Spleen (tissue), 11 donors: ENCODE results near the gene NRG3. TPM values are rescaled to one million over a fixed set of nuclear protein-coding genes. Genes with fewer than 3 reads are reported as not detected.

ENCODE experiments used
- DNase-seq: peaks from one replicate; pipeline ENCODE4 v3.0.0-alpha.2; 2020
- H3K27ac ChIP-seq, 8 donors: fragments of 200-600 bp; sonication (generic) in 7 of 8; 1 replicate in 4 of 8; 2 replicates in 4 of 8; pipeline versions ENCODE4 v1.5.0 to v1.8.0; 2016 to 2021; ENCODE audit warnings: inconsistent platforms in 4 of 8, mild to moderate bottlenecking in 4 of 8, moderate library complexity in 1 of 8
- H3K27me3 ChIP-seq, 7 donors: fragments of 200-600 bp; sonication (generic) in 6 of 7; replicated peaks in 1 of 7; 1 replicate in 4 of 7; 2 replicates in 3 of 7; pipeline versions ENCODE4 v1.5.0 to v1.8.0; 2016 to 2021; ENCODE audit warnings: inconsistent platforms in 3 of 7, mild to moderate bottlenecking in 1 of 7
- H3K36me3 ChIP-seq, 6 donors: fragments of 200-600 bp; sonication (generic) in 5 of 6; 1 replicate in 4 of 6; 2 replicates in 2 of 6; pipeline versions ENCODE4 v1.5.0 to v1.8.0; 2016 to 2021; ENCODE audit warnings: inconsistent platforms in 2 of 6
- H3K4me1 ChIP-seq, 6 donors: fragments of 200-600 bp; sonication (generic) in 5 of 6; 1 replicate in 3 of 6; 2 replicates in 3 of 6; pipeline versions ENCODE4 v1.5.0 to v1.8.0; 2016 to 2021; ENCODE audit warnings: inconsistent platforms in 3 of 6
- H3K4me3 ChIP-seq, 8 donors: fragments of 200-600 bp; sonication (generic) in 7 of 8; 1 replicate in 4 of 8; 2 replicates in 4 of 8; pipeline versions ENCODE4 v1.5.0 to v1.8.0; 2016 to 2021; ENCODE audit warnings: inconsistent platforms in 4 of 8, mild to moderate bottlenecking in 4 of 8, moderate library complexity in 2 of 8
- H3K9me3 ChIP-seq, 8 donors: fragments of 200-600 bp; sonication (generic) in 7 of 8; 1 replicate in 4 of 8; 2 replicates in 4 of 8; pipeline versions ENCODE4 v1.5.0 to v1.8.0; 2016 to 2021; ENCODE audit warnings: inconsistent platforms in 4 of 8
- CTCF ChIP-seq, 11 experiments: fragments of 200-600 bp in 7 of 11; fragments of 450-650 bp in 4 of 11; sonication (generic) in 4 of 11; IDR thresholded peaks in 8 of 11; conservative IDR thresholded peaks in 3 of 11; 1 replicate in 7 of 11; 2 replicates in 4 of 11; pipeline versions ENCODE4 v1.4.0 to v1.8.0; 2016 to 2021; ENCODE audit warnings: antibody characterized with exemption in 11 of 11, inconsistent platforms in 4 of 11, mild to moderate bottlenecking in 1 of 11
- POLR2A ChIP-seq, 3 donors: fragments of 450-650 bp; IDR thresholded peaks; one replicate each; pipeline ENCODE4 v1.5.1; 2017; ENCODE audit warnings: antibody characterized with exemption in 3 of 3, mild to moderate bottlenecking in 1 of 3
- POLR2AphosphoS5 ChIP-seq, 3 donors: sonication (generic); formaldehyde crosslinking; IDR thresholded peaks; one replicate each; pipeline ENCODE4 v1.5.1; 2017; ENCODE audit warnings: antibody characterized with exemption in 3 of 3
- WGBS, 5 donors: extraction: QIAGEN DNeasy Blood & Tissue Kit in 3 of 5; methylation state at CpG; one replicate each; pipeline versions ENCODE4 v1.1.5 to v1.1.7; 2013 to 2018; 5-methylcytosine and 5-hydroxymethylcytosine counted together
- intact Hi-C: fragments of 100-400 bp; cut with DNase I; formaldehyde crosslinking; loops from one replicate; pipeline ENCODE4 v1.15.0; 2023; ENCODE audit warnings: low total_unique reads
- polyA plus RNA-seq, 3 donors: library from polyadenylated mRNA; stranded (reverse); fragments of 200-250 nt; gene quantifications; one replicate each; pipeline ENCODE4 v1.2.1, GENCODE V29; 2013
- total RNA-seq, 7 donors: library from RNA; depleted of rRNA in 3 of 7; stranded (reverse); fragments of >200 nt in 3 of 7; fragmentation: NEBNext Ultra II Directional in 4 of 7; extraction: Animal tissue kit (Norgen Biotek cat#: 25700) in 4 of 7; gene quantifications; one replicate each; pipeline versions ENCODE4 v1.1.0 to v1.2.1, GENCODE V29; 2016 to 2021
- donor health status: healthy with polysubstance abuse.
- donor health status: DM: no; HTN: no; CAD: no; lungs with moderate emphysema.
- donor health status: DM: no; HTN: no; CAD: no.
- donor health status: Bipolar disorder and iron deficiency.
- donor health status: healthy.
- donor health status: DM: no; HTN: no; CAD: no.
- donor health status: DM: yes; HTN: yes; CAD: no.

Gene NRG3
- total and polyA plus RNA-seq, 10 donors: 0.10 to 0.22 (median 0.21) TPM; not detected in 7

DNA sequence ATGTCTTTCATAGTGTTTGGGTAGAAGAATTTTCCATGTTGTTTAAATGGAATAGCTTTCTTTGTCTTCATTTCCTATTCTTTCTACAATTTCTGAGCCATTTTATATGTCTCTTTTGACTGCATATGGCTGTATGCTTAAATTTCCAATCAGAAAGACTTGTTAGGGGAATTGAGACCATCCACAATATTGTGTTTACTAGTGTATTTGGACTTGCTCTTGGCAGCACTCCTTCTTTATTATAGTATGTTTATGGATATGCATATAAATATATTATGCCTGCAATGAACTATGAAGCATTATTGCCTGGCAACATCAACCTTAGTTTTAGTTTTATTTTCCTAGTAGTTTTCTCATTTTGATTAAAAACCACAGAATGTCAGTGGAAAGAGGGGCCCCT, 92.7 kb downstream of the NRG3 start:
- no peaks in the 10 kb centered on the region for H3K4me1 ChIP-seq

DNA sequence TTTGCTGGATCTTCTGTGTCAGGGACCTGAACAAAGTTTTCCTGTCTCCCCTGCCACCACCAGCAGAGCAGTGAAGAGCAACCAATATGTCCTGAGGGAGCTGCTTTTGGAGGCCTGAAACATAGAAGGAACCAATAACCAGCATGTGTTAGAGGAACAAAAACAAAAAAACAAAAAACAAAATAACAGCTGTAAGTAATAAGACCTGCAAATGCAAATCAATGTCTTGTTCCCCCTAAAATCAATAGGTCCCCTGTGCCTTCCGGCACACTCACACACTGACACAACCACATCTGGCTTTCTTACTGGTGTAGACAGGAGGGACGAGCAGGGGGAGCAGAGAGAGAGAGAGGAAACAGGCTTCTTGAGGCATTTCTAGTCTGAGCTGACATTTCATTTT, 94.1 kb downstream of the NRG3 start:
- no peak overlapping the region for H3K27ac ChIP-seq
- DNase-seq: no peak
- peaks cover 0 to 45% (median 37%) of the 10 kb centered on the region in 8 donors for H3K9me3 ChIP-seq
- 62 to 72% (median 68%) methylated on average over 2 of the region's 2 CpGs for WGBS, 5 donors
- H3K27me3 ChIP-seq: no peaks in the 10 kb centered on the region
- TF ChIP-seq POLR2A (IDR thresholded peaks at IDR 0.05): no peak
- no peak for TF ChIP-seq POLR2AphosphoS5 (IDR thresholded peaks at IDR 0.05)
- TF ChIP-seq CTCF (IDR thresholded peaks at IDR 0.05 in 8 of 11, conservative IDR thresholded peaks at IDR 0.05 in 3 of 11): no peak
- H3K36me3 ChIP-seq: no peaks in the 10 kb centered on the region
- H3K4me1 ChIP-seq: no peaks in the 10 kb centered on the region
- no peak overlapping the region for H3K4me3 ChIP-seq
- intact Hi-C loops: no loop called here

More for the DNA sequence above, 92.7 kb downstream of the NRG3 start:
- no peak overlapping the region for H3K4me3 ChIP-seq
- no peaks in the 10 kb centered on the region for H3K27me3 ChIP-seq
- DNase-seq: no peak
- no peak for TF ChIP-seq POLR2A (IDR thresholded peaks at IDR 0.05)
- no peaks in the 10 kb centered on the region for H3K36me3 ChIP-seq
- intact Hi-C loops: no loop called here
- H3K9me3 ChIP-seq: peaks cover 0 to 32% (median 24%) of the 10 kb centered on the region in 8 donors
- H3K27ac ChIP-seq: no peak overlapping the region

GRCh38 chr10:81978238-81978637, 103.2 kb downstream of the NRG3 start:
- TF ChIP-seq POLR2AphosphoS5 (IDR thresholded peaks at IDR 0.05): no peak
- TF ChIP-seq CTCF (IDR thresholded peaks at IDR 0.05 in 8 of 11, conservative IDR thresholded peaks at IDR 0.05 in 3 of 11): no peak
- TF ChIP-seq POLR2A (IDR thresholded peaks at IDR 0.05): no peak
- Histone ChIP-seq H3K9me3 (peaks cover 0 to 39% (median 32%) of the 10 kb centered on the region in 8 donors), H3K4me3 (no peak overlapping the region), H3K36me3 (no peaks in the 10 kb centered on the region), H3K27ac (no peak overlapping the region), H3K4me1 (no peaks in the 10 kb centered on the region), H3K27me3 (no peaks in the 10 kb centered on the region)
- 62 to 72% (median 65%) methylated on average over 2 of the region's 2 CpGs for WGBS, 5 donors
- intact Hi-C loops: no loop called here
- DNase-seq: no peak

- Histone ChIP-seq H3K9me3 (peaks cover 0 to 13% (median 11%) of the 10 kb centered on the region in 8 donors), H3K4me3 (no peak overlapping the region), H3K4me1 (no peaks in the 10 kb centered on the region), H3K27me3 (no peaks in the 10 kb centered on the region), H3K27ac (no peak overlapping the region), H3K36me3 (no peaks in the 10 kb centered on the region)
- WGBS, 5 donors: 89 to 97% (median 92%) methylated on average over 1 of the region's 1 CpG
- intact Hi-C loops: no loop called here
- DNase-seq: no peak
- no peak for TF ChIP-seq CTCF (IDR thresholded peaks at IDR 0.05 in 8 of 11, conservative IDR thresholded peaks at IDR 0.05 in 3 of 11)
- no peak for TF ChIP-seq POLR2AphosphoS5 (IDR thresholded peaks at IDR 0.05)
- no peak for TF ChIP-seq POLR2A (IDR thresholded peaks at IDR 0.05)
Observed at GRCh38 chr10:81981724-81982123, 106.7 kb downstream of the NRG3 start.

- peaks cover 0 to 14% (median 7%) of the 10 kb centered on the region in 8 donors for H3K9me3 ChIP-seq
- no peak for DNase-seq
- no peaks in the 10 kb centered on the region for H3K4me1 ChIP-seq
- H3K4me3 ChIP-seq: no peak overlapping the region
- 56 to 73% (median 63%) methylated on average over 3 of the region's 3 CpGs for WGBS, 5 donors
- TF ChIP-seq POLR2A (IDR thresholded peaks at IDR 0.05): no peak
- no peak for TF ChIP-seq CTCF (IDR thresholded peaks at IDR 0.05 in 8 of 11, conservative IDR thresholded peaks at IDR 0.05 in 3 of 11)
- TF ChIP-seq POLR2AphosphoS5 (IDR thresholded peaks at IDR 0.05): no peak
- H3K27ac ChIP-seq: no peak overlapping the region
- no peaks in the 10 kb centered on the region for H3K36me3 ChIP-seq
- no peaks in the 10 kb centered on the region for H3K27me3 ChIP-seq
- intact Hi-C loops: no loop called here
Observed at GRCh38 chr10:81984428-81984827, 109.4 kb downstream of the NRG3 start.
